Subcutaneous adipose tissue (tissue), 4 donors: ENCODE data around the gene PALD1. TPM values are rescaled to one million over a fixed set of nuclear protein-coding genes. Genes with fewer than 3 reads are reported as not detected.

Source experiments
- total RNA-seq, 4 donors: library from RNA; depleted of rRNA; stranded (reverse); fragments of >200 nt; gene quantifications; one replicate each; pipeline ENCODE4 v1.1.0, GENCODE V29; 2016
- TF ChIP-seq, protein P1 (sequence below): fragments of 450-650 bp; IDR thresholded peaks from one replicate; pipeline ENCODE4 v1.5.1; 2016; ENCODE audit warnings: low read depth, mild to moderate bottlenecking, control low read depth, antibody characterized with exemption, moderate library complexity

Gene PALD1
- total RNA-seq, 4 donors from 2014 or later: 1.0 to 4.5 (median 2.9) TPM

DNA sequence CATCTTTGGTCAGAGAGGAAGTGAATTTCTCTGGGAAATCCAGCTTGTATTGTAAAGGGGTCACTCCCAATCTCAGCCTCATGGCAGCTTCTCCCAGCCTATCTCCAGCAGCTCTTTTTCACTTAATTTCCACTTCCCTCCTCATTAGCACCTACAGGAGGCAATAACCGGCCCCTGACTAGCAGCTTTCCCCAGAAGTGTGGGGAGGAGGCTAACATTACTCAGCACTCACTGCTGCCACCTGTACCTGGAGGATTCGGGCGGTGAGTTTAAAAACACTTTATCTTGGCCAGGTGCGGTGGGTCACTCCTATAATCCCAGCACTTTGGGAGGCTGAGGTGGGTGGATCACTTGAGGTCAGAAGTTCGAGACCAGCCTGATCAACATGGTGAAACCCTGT, 40.8 kb upstream of the PALD1 start:
- TF ChIP-seq, protein P1, sequence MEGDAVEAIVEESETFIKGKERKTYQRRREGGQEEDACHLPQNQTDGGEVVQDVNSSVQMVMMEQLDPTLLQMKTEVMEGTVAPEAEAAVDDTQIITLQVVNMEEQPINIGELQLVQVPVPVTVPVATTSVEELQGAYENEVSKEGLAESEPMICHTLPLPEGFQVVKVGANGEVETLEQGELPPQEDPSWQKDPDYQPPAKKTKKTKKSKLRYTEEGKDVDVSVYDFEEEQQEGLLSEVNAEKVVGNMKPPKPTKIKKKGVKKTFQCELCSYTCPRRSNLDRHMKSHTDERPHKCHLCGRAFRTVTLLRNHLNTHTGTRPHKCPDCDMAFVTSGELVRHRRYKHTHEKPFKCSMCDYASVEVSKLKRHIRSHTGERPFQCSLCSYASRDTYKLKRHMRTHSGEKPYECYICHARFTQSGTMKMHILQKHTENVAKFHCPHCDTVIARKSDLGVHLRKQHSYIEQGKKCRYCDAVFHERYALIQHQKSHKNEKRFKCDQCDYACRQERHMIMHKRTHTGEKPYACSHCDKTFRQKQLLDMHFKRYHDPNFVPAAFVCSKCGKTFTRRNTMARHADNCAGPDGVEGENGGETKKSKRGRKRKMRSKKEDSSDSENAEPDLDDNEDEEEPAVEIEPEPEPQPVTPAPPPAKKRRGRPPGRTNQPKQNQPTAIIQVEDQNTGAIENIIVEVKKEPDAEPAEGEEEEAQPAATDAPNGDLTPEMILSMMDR: no peak

DNA sequence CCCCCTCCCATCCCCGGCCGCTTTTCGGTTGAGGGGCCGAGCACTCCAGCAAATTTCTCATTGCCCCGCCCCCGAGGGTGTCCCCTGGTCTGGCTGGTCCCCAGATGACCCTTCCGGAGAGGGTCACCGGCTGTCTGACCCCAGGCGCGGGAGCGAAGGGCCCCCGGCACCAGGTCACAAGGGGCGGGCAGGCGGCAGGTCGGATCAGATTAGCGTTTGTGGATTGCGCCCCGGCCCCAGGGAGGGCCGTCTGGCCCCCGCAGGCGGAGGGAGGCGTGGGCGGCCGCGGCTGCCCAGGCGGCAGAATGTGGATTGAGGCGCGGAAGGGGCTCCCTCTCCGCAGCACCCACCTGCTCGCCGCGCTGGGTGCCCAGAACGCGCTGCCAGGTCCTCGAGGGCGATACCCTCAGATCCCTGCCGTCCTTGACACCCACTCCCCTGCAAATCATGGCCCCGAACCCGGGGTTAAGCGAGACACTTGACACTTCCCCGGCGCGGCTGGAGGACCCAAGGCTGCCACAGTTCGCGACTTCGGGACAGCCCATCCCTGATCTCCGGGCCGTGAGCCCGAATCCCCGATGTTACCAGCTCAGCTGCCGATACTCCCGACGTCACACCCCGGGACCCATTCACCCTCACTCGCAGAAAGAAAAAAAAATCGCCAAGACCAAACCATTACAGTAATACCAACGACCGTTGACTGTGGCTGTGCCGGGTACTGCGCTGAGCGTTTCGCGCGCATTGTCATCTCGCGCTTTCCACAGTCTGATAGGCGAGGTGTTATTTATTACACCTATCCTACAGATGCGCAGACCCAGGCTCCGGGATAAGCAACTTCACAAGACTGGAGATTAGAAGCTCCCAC, 38.0 kb upstream of the PALD1 start:
- TF ChIP-seq, protein P1: no peak

DNA sequence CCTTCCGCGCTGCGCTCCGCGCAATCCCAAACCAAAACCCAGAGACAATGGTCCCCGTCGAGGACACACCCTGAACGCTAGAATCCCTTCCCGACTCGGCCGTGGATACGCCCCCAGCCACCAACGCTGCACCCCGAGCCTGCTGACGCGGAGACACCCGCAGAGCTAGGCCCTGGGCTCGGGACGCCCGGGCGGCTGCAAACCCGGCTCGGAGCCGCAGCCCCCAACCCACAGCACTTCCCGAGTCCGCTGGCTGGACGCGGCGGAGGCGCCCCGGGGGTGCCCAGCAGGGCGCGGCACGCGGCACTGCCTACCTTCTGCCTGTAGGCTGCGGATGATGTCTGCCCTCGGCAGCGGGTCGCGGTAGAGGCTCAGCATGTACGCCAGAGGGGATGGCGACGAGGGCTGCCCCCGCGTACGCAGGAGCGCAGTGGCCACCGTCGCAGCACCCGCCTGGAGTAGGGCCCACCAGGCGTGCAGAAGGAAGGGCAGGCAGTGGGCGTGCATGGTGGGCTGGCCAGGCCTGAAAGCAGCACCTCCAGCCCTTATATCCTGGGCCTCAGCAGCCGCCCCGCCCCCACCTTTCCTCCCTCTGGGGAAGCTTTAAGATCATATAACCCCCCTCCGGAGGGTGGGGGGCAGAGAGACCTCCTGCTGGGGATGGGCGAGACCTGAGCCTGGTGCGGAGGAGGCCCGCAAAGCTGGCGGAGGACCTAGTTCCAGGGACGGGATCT, 37.2 kb upstream of the PALD1 start, which contains the start of gene NODAL:
Gene NODAL, minus strand, starts transcription at position 521 of the 734 bp plus-strand sequence. Its CDS starts 14 bp downstream, at position 507.
- TF ChIP-seq, protein P1: no peak

DNA sequence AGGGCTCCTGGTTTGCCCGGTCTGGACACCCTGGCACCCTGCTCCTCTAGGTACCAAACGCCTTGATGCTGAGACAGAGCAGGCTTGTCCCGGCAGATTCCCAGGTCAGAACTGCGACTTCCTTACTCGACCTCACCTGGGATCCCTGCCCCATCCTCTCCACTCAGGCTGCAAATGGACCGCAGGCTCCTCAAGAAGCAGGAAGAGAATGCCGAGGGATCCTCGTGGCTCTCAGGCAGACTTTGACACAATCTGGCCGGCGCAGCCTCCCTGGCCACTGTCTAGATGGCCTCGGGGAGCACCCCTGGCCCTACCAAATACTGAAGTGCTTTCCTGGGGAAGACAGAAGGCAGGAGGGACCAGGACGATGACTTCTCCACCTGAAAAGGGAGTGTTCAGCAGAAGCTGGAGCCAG, 36.7 kb upstream of the PALD1 start:
- TF ChIP-seq, protein P1: no peak

DNA sequence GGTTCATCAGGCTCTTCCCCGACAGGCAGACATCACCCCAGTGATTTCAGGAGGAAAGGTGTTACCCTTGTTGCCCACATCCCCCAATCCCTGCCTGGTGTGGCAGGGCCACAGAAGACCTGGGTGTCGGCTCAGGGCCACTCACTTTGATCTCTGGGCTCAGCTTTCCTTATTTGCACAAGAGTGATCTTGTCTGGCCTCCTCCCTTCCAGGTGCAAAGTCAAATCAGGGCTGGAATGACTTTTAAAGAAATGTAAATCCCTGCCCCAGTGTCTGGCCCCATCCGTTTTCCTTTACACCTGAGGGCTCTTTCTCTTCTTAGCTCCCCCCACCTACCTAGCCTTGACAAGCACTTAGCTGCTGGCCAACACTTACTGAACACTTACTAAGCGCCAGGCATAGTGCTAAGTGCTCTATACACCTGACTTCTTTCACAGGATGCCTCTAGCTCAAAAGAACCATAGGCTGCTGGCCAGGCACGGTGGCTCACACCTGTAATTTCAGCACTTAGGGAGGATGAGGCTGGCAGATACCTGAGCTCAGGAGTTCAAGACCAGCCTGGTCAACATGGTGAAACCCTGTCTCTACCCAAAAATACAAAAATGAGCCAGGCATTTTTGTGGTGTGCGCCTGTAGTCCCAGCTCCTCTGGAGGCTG, 36.1 kb upstream of the PALD1 start:
- TF ChIP-seq, protein P1: no peak

DNA sequence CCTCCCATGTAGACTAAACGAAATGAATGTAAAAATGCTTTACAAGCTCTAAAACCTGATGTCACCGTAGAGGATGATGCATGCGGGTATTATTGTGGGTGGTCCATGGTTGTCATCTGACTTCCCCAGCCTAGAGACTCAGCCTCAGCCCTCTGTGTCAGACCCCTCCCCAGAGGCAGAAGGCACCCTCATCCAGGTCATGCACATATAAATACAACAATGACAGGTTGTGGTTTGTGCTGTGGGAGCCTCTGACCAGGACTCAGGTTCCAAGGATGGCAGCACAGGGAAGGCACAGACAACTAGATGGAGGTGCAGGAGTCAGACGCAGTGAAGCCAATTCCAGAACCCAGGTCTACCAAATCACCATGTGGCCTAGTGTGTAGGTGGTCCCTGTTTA, 33.8 kb upstream of the PALD1 start:
- TF ChIP-seq, protein P1: no peak
